Cortex of kidney (tissue), 1 donor: ENCODE results near the gene DNMBP.

Source experiments
- DNase-seq: peaks from one replicate; lab custom pipeline; 2025; lab: John Stamatoyannopoulos, UW

DNMBP gene

GRCh38 chr10:100009793-100010676 lies at the start of gene DNMBP:
TSS of gene DNMBP (minus strand) at chr10:100009947. CDS start at chr10:99972124, 37,823 bp downstream.
- no peak for DNase-seq

- DNase-seq, result no peak
Observed at GRCh38 chr10:100057948-100058347, 48.2 kb upstream of the DNMBP start.

GRCh38 chr10:100053686-100054460 lies 44.1 kb upstream of the DNMBP start:
- no peak for DNase-seq

GRCh38 chr10:100046021-100046486 lies 36.3 kb upstream of the DNMBP start:
- DNase-seq, result no peak

GRCh38 chr10:100045592-100045991 lies 35.8 kb upstream of the DNMBP start:
- no peak for DNase-seq

GRCh38 chr10:100043796-100044195 lies 34.0 kb upstream of the DNMBP start:
- no peak for DNase-seq

- DNase-seq, result no peak
Observed at GRCh38 chr10:100043344-100043743, 33.6 kb upstream of the DNMBP start.

GRCh38 chr10:100041306-100042002 lies 31.7 kb upstream of the DNMBP start:
- DNase-seq, result no peak

GRCh38 chr10:100038561-100039071 lies 28.9 kb upstream of the DNMBP start:
- no peak for DNase-seq

GRCh38 chr10:100037758-100038315 lies 28.1 kb upstream of the DNMBP start:
- DNase-seq, result no peak

GRCh38 chr10:100036850-100037249 lies 27.1 kb upstream of the DNMBP start:
- no peak for DNase-seq

- DNase-seq, result no peak
Observed at GRCh38 chr10:100033766-100034418, 24.1 kb upstream of the DNMBP start.

- no peak for DNase-seq
Observed at GRCh38 chr10:100027416-100027815, 17.7 kb upstream of the DNMBP start.

GRCh38 chr10:100025576-100025975 lies 15.8 kb upstream of the DNMBP start:
- DNase-seq, result no peak

GRCh38 chr10:100024748-100025147 lies 15.0 kb upstream of the DNMBP start:
- DNase-seq, result no peak

- no peak for DNase-seq
Observed at GRCh38 chr10:100022403-100022802, 12.7 kb upstream of the DNMBP start.

GRCh38 chr10:100021322-100021721 lies 11.6 kb upstream of the DNMBP start:
- no peak for DNase-seq

GRCh38 chr10:100020886-100021253 lies 11.1 kb upstream of the DNMBP start:
- DNase-seq, result no peak

GRCh38 chr10:100020142-100020885 lies 10.6 kb upstream of the DNMBP start:
- DNase-seq, result no peak

GRCh38 chr10:100019787-100020141 lies 10.0 kb upstream of the DNMBP start:
- DNase-seq, result no peak
